Measurements from ENCODE around the gene DPPA2.

DNA sequence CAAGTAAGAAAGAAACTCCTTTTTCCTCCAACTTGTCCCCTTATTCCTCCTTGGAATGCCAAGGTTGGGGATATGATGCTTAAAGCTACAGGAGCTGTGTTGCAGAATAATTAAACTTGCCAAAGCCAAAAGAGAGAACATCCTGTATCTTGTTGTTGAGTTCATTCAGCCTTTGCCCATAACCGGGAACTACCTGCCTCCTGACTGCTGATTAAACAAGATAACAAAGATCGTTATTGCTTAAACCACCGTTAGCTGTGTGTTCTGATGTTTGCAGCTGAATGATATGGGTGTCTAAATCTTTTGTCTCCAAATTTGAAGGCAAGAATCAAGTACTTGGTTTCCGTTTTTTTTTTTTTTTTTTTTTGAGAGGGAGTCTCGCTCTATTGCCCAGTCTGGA, 61.5 kb downstream of the DPPA2 start:
- TF ChIP-seq ESRRA (CRISPR knock-in tag; IDR thresholded peaks at IDR 0.05; ENCODE audit: borderline replicate concordance): no peak
- TF ChIP-seq, protein P1, sequence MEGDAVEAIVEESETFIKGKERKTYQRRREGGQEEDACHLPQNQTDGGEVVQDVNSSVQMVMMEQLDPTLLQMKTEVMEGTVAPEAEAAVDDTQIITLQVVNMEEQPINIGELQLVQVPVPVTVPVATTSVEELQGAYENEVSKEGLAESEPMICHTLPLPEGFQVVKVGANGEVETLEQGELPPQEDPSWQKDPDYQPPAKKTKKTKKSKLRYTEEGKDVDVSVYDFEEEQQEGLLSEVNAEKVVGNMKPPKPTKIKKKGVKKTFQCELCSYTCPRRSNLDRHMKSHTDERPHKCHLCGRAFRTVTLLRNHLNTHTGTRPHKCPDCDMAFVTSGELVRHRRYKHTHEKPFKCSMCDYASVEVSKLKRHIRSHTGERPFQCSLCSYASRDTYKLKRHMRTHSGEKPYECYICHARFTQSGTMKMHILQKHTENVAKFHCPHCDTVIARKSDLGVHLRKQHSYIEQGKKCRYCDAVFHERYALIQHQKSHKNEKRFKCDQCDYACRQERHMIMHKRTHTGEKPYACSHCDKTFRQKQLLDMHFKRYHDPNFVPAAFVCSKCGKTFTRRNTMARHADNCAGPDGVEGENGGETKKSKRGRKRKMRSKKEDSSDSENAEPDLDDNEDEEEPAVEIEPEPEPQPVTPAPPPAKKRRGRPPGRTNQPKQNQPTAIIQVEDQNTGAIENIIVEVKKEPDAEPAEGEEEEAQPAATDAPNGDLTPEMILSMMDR (IDR thresholded peaks at IDR 0.05): no peak
- TF ChIP-seq CREM (CRISPR knock-in tag; IDR thresholded peaks at IDR 0.05): no peak
- TF ChIP-seq, protein P2, sequence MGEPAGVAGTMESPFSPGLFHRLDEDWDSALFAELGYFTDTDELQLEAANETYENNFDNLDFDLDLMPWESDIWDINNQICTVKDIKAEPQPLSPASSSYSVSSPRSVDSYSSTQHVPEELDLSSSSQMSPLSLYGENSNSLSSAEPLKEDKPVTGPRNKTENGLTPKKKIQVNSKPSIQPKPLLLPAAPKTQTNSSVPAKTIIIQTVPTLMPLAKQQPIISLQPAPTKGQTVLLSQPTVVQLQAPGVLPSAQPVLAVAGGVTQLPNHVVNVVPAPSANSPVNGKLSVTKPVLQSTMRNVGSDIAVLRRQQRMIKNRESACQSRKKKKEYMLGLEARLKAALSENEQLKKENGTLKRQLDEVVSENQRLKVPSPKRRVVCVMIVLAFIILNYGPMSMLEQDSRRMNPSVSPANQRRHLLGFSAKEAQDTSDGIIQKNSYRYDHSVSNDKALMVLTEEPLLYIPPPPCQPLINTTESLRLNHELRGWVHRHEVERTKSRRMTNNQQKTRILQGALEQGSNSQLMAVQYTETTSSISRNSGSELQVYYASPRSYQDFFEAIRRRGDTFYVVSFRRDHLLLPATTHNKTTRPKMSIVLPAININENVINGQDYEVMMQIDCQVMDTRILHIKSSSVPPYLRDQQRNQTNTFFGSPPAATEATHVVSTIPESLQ (CRISPR knock-in tag; IDR thresholded peaks at IDR 0.05): no peak
- TF ChIP-seq, protein P3, sequence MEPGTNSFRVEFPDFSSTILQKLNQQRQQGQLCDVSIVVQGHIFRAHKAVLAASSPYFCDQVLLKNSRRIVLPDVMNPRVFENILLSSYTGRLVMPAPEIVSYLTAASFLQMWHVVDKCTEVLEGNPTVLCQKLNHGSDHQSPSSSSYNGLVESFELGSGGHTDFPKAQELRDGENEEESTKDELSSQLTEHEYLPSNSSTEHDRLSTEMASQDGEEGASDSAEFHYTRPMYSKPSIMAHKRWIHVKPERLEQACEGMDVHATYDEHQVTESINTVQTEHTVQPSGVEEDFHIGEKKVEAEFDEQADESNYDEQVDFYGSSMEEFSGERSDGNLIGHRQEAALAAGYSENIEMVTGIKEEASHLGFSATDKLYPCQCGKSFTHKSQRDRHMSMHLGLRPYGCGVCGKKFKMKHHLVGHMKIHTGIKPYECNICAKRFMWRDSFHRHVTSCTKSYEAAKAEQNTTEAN (CRISPR knock-in tag; IDR thresholded peaks at IDR 0.05): no peak
- TF ChIP-seq IRF2 (CRISPR knock-in tag; IDR thresholded peaks at IDR 0.05; ENCODE audit: borderline replicate concordance, low read depth): no peak
